ENCODE measurements around the gene ZBTB7A.

Gene ZBTB7A

DNA sequence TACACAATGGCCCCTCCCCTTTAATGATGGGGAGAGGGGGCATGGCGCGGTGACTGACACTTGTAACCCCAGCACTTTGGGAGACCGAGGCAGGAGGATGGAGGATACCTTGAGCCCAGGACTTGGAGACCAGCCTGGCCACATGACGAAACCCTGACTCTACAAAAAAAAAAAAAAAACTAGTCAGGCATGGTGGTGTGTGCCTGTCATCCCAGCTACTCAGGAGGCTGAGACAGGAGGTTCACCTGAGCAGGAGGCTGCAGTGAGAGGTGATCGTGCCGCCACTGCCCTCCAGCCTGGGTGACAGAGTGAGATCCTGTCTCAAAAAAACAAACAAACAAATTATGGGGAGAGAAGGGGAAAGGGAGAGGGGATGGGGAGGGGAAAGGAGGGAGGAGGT lies 13.8 kb upstream of the ZBTB7A start:
- H3K9me3 ChIP-seq (ENCODE audit: control insufficient read depth, low read length): no peaks in the 10 kb centered on the region
- H3K4me3 ChIP-seq (ENCODE audit: low read length): no peak overlapping the region
- no peak overlapping the region for H3K9ac ChIP-seq (ENCODE audit: low read length)
- no peaks in the 10 kb centered on the region for H3K4me1 ChIP-seq (ENCODE audit: control insufficient read depth, insufficient read depth, low read length)
- no peaks in the 10 kb centered on the region for H3K36me3 ChIP-seq (ENCODE audit: control insufficient read depth, insufficient read depth, low read length, severe bottlenecking)
- H3K27me3 ChIP-seq (replicated peaks; ENCODE audit: control insufficient read depth, insufficient read depth, low read length): no peaks in the 10 kb centered on the region
- no peak for DNase-seq (ENCODE audit: low read depth)

- peak; percentile 59 for DNase-seq (ENCODE audit: low read depth)
- H3K36me3 ChIP-seq (ENCODE audit: control insufficient read depth, insufficient read depth, low read length, severe bottlenecking): no peaks in the 10 kb centered on the region
- peak overlapping the region; percentile 79 for H3K9ac ChIP-seq (ENCODE audit: low read length)
- H3K9me3 ChIP-seq (ENCODE audit: control insufficient read depth, low read length): no peaks in the 10 kb centered on the region
- H3K27me3 ChIP-seq (replicated peaks; ENCODE audit: control insufficient read depth, insufficient read depth, low read length): no peaks in the 10 kb centered on the region
- H3K4me3 ChIP-seq (ENCODE audit: low read length): peak overlapping the region; percentile 83
- H3K4me1 ChIP-seq (ENCODE audit: control insufficient read depth, insufficient read depth, low read length): no peaks in the 10 kb centered on the region
These were observed 11.3 kb upstream of the ZBTB7A start for GRCh38 chr19:4077800-4078684.

DNA sequence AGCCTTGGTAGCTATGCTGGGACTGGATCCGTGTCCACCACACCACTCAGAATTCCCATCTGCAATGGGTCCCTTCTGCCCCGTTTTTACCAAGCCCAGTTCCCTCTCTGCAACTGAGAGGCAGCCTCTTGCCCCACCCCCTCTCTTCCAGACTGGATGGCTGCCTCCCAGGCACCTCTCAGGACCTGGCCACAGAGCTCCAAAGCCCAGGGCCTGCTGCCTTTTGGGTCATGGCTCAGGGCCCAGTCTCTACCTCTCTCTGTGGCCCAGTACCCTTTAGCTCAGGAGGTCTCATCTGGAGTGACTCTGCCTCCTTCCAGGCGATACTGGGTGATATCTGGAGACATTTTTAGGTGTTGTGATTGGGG lies 10.3 kb upstream of the ZBTB7A start:
- Histone ChIP-seq H3K4me1 (ENCODE audit: control insufficient read depth, insufficient read depth, low read length) (no peaks in the 10 kb centered on the region), H3K36me3 (ENCODE audit: control insufficient read depth, insufficient read depth, low read length, severe bottlenecking) (no peaks in the 10 kb centered on the region), H3K9ac (ENCODE audit: low read length) (no peak overlapping the region), H3K9me3 (ENCODE audit: control insufficient read depth, low read length) (no peaks in the 10 kb centered on the region), H3K4me3 (ENCODE audit: low read length) (no peak overlapping the region), H3K27me3 (replicated peaks; ENCODE audit: control insufficient read depth, insufficient read depth, low read length) (no peaks in the 10 kb centered on the region)
- no peak for DNase-seq (ENCODE audit: low read depth)

DNA sequence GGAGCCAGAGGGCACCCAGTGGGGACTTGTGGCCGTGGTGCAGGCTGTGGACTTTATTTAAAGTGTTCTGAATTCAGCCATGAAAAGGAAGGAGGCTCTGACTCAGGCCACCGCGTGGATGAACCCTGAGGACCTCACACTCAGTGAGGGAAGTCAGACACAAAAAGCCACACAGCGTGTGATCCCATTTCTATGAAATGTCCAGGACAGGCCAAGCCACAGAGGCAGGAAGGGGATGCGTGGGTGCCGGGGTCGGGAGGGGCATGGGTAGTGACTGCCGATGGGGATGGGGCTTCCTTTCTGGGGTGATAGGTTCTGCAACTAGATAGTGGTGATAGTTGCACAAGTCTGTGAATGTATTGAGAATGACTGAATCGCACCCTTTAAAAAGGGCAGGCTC lies 8.7 kb upstream of the ZBTB7A start:
- H3K4me3 ChIP-seq (ENCODE audit: low read length): no peak overlapping the region

DNA sequence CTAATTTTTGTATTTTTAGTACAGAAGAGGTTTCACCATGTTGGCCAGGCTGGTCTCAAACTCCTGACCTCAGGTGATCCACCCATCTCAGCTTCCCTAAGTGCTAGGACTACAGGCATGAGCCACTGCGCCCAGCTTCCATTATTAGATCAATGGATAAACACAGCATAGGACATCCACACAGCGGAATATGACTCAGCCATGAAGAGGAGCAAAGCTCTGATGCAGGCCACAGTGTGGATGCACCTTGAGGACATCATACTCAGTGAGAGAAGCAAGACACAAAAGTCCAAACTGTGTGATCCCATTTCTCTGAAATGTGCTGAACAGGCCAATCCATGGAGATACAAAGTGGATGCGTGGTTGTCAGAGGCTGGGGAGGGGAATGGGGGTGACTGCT lies 4.9 kb upstream of the ZBTB7A start:
- H3K9ac ChIP-seq (ENCODE audit: low read length): no peak overlapping the region

More for the DNA sequence above, 8.7 kb upstream of the ZBTB7A start:
- Histone ChIP-seq H3K4me1 (ENCODE audit: control insufficient read depth, insufficient read depth, low read length) (no peaks in the 10 kb centered on the region), H3K36me3 (ENCODE audit: control insufficient read depth, insufficient read depth, low read length, severe bottlenecking) (no peaks in the 10 kb centered on the region), H3K27me3 (replicated peaks; ENCODE audit: control insufficient read depth, insufficient read depth, low read length) (no peaks in the 10 kb centered on the region), H3K9ac (ENCODE audit: low read length) (no peak overlapping the region), H3K9me3 (ENCODE audit: control insufficient read depth, low read length) (no peaks in the 10 kb centered on the region)
- no peak for DNase-seq (ENCODE audit: low read depth)

DNA sequence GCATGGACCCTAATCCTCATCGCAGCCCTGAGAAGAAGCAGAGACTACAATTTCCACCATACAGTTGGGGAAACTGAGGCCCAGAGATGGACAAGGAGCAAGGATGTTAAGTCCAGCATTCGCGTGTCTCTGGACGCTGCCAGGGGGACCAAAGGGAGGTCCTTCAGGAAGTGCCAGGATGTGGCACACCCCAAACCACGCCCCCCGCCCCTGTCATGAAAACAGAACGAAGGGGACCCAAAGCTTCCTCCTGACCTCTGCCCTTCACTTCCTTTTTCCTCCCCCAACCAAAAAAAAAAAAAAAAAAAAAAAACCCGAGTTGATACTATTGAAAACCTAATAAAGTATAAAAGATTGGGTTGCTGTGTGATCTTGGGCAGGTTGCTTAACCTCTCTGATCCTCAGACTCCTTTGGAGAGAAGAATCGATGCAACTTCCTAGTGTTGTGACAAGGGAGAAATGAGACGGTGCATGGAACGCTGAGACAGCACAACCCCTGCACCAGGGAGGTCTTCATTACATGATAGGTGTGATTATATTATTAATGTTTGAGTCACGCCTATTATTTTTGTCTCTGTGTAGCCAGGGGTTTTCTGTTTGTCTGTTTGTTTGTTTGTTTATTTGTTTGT lies 2.7 kb upstream of the ZBTB7A start:
- DNase-seq (ENCODE audit: low read depth): no peak
- H3K4me3 ChIP-seq (ENCODE audit: low read length): no peak overlapping the region
- peaks cover 6% of the 10 kb centered on the region for H3K4me1 ChIP-seq (ENCODE audit: control insufficient read depth, insufficient read depth, low read length)
- no peaks in the 10 kb centered on the region for H3K9me3 ChIP-seq (ENCODE audit: control insufficient read depth, low read length)
- H3K36me3 ChIP-seq (ENCODE audit: control insufficient read depth, insufficient read depth, low read length, severe bottlenecking): no peaks in the 10 kb centered on the region
- no peak overlapping the region for H3K9ac ChIP-seq (ENCODE audit: low read length)
- no peaks in the 10 kb centered on the region for H3K27me3 ChIP-seq (replicated peaks; ENCODE audit: control insufficient read depth, insufficient read depth, low read length)

More for the DNA sequence above, 4.9 kb upstream of the ZBTB7A start:
- Histone ChIP-seq H3K27me3 (replicated peaks; ENCODE audit: control insufficient read depth, insufficient read depth, low read length) (no peaks in the 10 kb centered on the region), H3K4me1 (ENCODE audit: control insufficient read depth, insufficient read depth, low read length) (peaks cover 6% of the 10 kb centered on the region), H3K9me3 (ENCODE audit: control insufficient read depth, low read length) (no peaks in the 10 kb centered on the region), H3K4me3 (ENCODE audit: low read length) (no peak overlapping the region), H3K36me3 (ENCODE audit: control insufficient read depth, insufficient read depth, low read length, severe bottlenecking) (no peaks in the 10 kb centered on the region)
- no peak for DNase-seq (ENCODE audit: low read depth)

- H3K9ac ChIP-seq (ENCODE audit: low read length): peak overlapping the region; percentile 80
- H3K4me3 ChIP-seq (ENCODE audit: low read length): peak overlapping the region; percentile 75
- H3K27me3 ChIP-seq (replicated peaks; ENCODE audit: control insufficient read depth, insufficient read depth, low read length): no peaks in the 10 kb centered on the region
- no peak for DNase-seq (ENCODE audit: low read depth)
- no peaks in the 10 kb centered on the region for H3K36me3 ChIP-seq (ENCODE audit: control insufficient read depth, insufficient read depth, low read length, severe bottlenecking)
- peaks cover 11% of the 10 kb centered on the region for H3K4me1 ChIP-seq (ENCODE audit: control insufficient read depth, insufficient read depth, low read length)
- H3K9me3 ChIP-seq (ENCODE audit: control insufficient read depth, low read length): no peaks in the 10 kb centered on the region
These were observed 1.6 kb upstream of the ZBTB7A start for GRCh38 chr19:4068047-4068966.

- peak overlapping the region; percentile 80 for H3K9ac ChIP-seq (ENCODE audit: low read length)
- peaks cover 19% of the 10 kb centered on the region for H3K4me1 ChIP-seq (ENCODE audit: control insufficient read depth, insufficient read depth, low read length)
- no peaks in the 10 kb centered on the region for H3K27me3 ChIP-seq (replicated peaks; ENCODE audit: control insufficient read depth, insufficient read depth, low read length)
- H3K9me3 ChIP-seq (ENCODE audit: control insufficient read depth, low read length): no peaks in the 10 kb centered on the region
- peak; percentile 56 for DNase-seq (ENCODE audit: low read depth)
- peaks cover 7% of the 10 kb centered on the region for H3K36me3 ChIP-seq (ENCODE audit: control insufficient read depth, insufficient read depth, low read length, severe bottlenecking)
- H3K4me3 ChIP-seq (ENCODE audit: low read length): peak overlapping the region; percentile 75
These were observed 822 bp upstream of the ZBTB7A start for GRCh38 chr19:4067396-4068046.

DNA sequence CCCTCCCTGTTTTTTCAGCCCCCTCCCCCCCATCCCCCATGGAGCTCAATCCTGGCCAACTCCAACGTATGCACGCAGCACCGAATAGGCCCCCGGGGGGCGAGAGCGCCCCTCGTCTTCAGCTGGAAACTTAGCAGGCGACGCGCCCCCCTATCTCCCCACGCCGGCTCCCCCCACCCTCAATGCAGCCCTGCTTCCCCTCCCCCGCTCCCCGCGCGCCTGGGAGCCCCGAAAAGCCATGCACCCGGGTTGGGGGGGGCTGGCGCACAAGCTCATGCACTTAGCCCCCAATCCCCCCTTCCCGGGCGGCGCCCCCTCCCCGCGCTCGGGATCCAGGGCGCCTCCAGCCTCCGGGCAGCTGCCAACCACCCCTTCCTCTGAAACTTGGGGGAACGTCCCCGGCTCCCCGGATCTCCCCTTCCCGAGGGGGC lies 508 bp downstream of the ZBTB7A start:
- Histone ChIP-seq H3K9me3 (ENCODE audit: control insufficient read depth, low read length) (no peaks in the 10 kb centered on the region), H3K27me3 (replicated peaks; ENCODE audit: control insufficient read depth, insufficient read depth, low read length) (no peaks in the 10 kb centered on the region), H3K4me3 (ENCODE audit: low read length) (peak overlapping the region; percentile 82), H3K36me3 (ENCODE audit: control insufficient read depth, insufficient read depth, low read length, severe bottlenecking) (peaks cover 9% of the 10 kb centered on the region), H3K4me1 (ENCODE audit: control insufficient read depth, insufficient read depth, low read length) (peaks cover 32% of the 10 kb centered on the region), H3K9ac (ENCODE audit: low read length) (peak overlapping the region; percentile 88)
- DNase-seq (ENCODE audit: low read depth): no peak

DNA sequence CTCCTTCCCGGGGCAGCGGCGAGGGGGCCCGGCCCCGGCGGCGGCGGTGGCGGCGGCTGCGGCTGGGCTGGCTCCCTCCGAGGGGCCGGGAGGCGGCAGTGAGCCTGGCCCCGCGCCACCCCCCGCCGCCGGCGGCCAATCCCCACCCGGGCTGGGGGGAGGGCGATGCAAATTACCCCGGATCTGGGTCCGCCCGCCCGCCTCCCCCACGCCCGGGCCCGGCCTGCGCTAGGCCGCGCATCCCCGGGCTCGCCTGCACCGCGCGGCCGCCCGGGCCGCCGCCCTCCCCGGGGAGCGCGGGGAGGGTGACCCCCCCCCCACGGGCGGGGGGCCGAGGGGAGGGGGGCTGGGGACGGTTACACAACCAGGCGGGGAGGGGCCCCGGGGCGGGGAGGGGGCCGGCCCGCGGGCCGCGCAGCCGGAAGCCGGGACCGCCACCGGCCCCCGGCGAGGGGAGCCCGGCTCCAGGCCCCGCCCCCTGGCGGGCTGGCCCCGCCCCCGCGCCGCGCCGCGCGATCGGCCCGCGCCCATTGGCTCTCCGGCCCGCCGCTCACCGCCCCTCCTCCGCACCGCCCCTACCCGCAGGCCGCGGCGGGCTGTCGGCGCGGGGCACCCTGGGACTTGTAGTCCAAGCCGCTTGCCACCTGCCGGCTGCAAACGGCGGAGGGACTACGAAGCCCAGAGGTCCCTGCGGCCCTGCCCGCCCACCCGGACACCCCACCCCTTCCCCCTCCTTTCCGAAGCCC lies 1.1 kb downstream of the ZBTB7A start:
- DNase-seq (ENCODE audit: low read depth): peak; percentile 98
- Histone ChIP-seq H3K4me3 (ENCODE audit: low read length) (no peak overlapping the region), H3K9ac (ENCODE audit: low read length) (no peak overlapping the region), H3K36me3 (ENCODE audit: control insufficient read depth, insufficient read depth, low read length, severe bottlenecking) (peaks cover 9% of the 10 kb centered on the region), H3K27me3 (replicated peaks; ENCODE audit: control insufficient read depth, insufficient read depth, low read length) (no peaks in the 10 kb centered on the region), H3K9me3 (ENCODE audit: control insufficient read depth, low read length) (no peaks in the 10 kb centered on the region), H3K4me1 (ENCODE audit: control insufficient read depth, insufficient read depth, low read length) (peaks cover 38% of the 10 kb centered on the region)
